ENCODE results near the gene MVB12B. TPM values are rescaled to one million over a fixed set of nuclear protein-coding genes. Genes with fewer than 3 reads are reported as not detected.

Gene MVB12B
- total and polyA plus RNA-seq, 8 donors = 19.9 to 25.3 (median 22.8) TPM

GRCh38 chr9:126318858-126319257, 7.8 kb upstream of the MVB12B start:
- TF ChIP-seq CTCF (IDR thresholded peaks at IDR 0.05) = no peak
- Histone ChIP-seq H3K4me3 (no peak overlapping the region), H3K27ac (no peak overlapping the region), H3K27me3 (no peaks in the 10 kb centered on the region), H3K36me3 (no peaks in the 10 kb centered on the region), H3K4me1 (no peaks in the 10 kb centered on the region), H3K9me3 (peaks cover 0 to 4% of the 10 kb centered on the region in 2 donors)
- ATAC-seq (no peak), DNase-seq (no peak)
- intact Hi-C loops (cut with DNase I) = loop anchor here in 1 of 2 donors (5.0 kb wide), 1 partner anchor 83 kb away; no protein-coding TSS in a partner anchor

GRCh38 chr9:126319671-126320070, 7.0 kb upstream of the MVB12B start:
- Histone ChIP-seq H3K9me3 (peaks cover 0 to 12% of the 10 kb centered on the region in 2 donors), H3K4me3 (no peak overlapping the region), H3K27ac (no peak overlapping the region), H3K36me3 (no peaks in the 10 kb centered on the region), H3K27me3 (no peaks in the 10 kb centered on the region), H3K4me1 (no peaks in the 10 kb centered on the region)
- intact Hi-C loops (cut with DNase I) = loop anchor here in 1 of 2 donors (5.0 kb wide), 1 partner anchor 83 kb away; no protein-coding TSS in a partner anchor
- DNase-seq = no peak
- no peak for TF ChIP-seq CTCF (IDR thresholded peaks at IDR 0.05)
- ATAC-seq = no peak

- intact Hi-C loops (cut with DNase I) = no loop called here
- no peaks in the 10 kb centered on the region for H3K4me1 ChIP-seq
- no peak overlapping the region for H3K27ac ChIP-seq
- H3K9me3 ChIP-seq = peaks cover 0 to 15% of the 10 kb centered on the region in 2 donors
- no peaks in the 10 kb centered on the region for H3K36me3 ChIP-seq
- H3K27me3 ChIP-seq = no peaks in the 10 kb centered on the region
- no peak for ATAC-seq
- H3K4me3 ChIP-seq = no peak overlapping the region
- no peak for DNase-seq
- no peak for TF ChIP-seq CTCF (IDR thresholded peaks at IDR 0.05)
These were observed 6.3 kb upstream of the MVB12B start for GRCh38 chr9:126320158-126320922.

- H3K36me3 ChIP-seq = no peaks in the 10 kb centered on the region
- H3K4me1 ChIP-seq = peaks cover 0 to 4% of the 10 kb centered on the region in 2 donors
- peaks cover 0 to 15% of the 10 kb centered on the region in 2 donors for H3K9me3 ChIP-seq
- no peak for TF ChIP-seq CTCF (IDR thresholded peaks at IDR 0.05)
- DNase-seq (no peak), ATAC-seq (no peak)
- no peak overlapping the region for H3K27ac ChIP-seq
- intact Hi-C loops (cut with DNase I) = no loop called here
- H3K4me3 ChIP-seq = no peak overlapping the region
- H3K27me3 ChIP-seq = no peaks in the 10 kb centered on the region
These were observed 4.9 kb upstream of the MVB12B start for GRCh38 chr9:126321742-126322141.

DNA sequence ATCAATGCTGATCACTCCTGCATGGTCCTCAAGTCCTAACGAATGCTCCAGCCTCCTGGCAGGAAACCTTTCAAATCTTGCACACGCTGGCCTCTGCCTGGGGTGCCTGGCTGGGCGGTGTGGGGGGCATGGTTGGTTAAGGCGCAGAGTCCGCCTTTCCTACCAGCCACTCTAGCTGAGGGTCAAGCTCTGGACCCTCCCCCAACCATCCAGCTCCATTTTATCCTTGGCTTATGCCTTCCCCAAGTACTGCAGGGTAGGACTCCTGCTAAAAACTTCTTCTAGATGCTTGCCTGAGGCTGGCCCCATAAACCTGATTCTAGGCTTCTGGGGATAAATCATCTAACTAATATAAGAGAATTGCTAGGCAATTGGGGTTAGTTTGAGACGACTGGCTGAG, 808 bp upstream of the MVB12B start:
- no peak for ATAC-seq
- Histone ChIP-seq H3K4me1 (peaks cover 6 to 38% of the 10 kb centered on the region in 2 donors), H3K27ac (peak overlapping the region in 1 of 2 donors; percentile 57), H3K36me3 (no peaks in the 10 kb centered on the region), H3K4me3 (peak overlapping the region; percentile 34 to 39), H3K27me3 (no peaks in the 10 kb centered on the region), H3K9me3 (peaks cover 0 to 15% of the 10 kb centered on the region in 2 donors)
- TF ChIP-seq CTCF (IDR thresholded peaks at IDR 0.05) = no peak
- DNase-seq = no peak
- intact Hi-C loops (cut with DNase I) = no loop called here

All from left lung (tissue), 10 donors.